Lung (tissue), 12 donors: Measurements from ENCODE around the gene DNAH1. TPM values are rescaled to one million over a fixed set of nuclear protein-coding genes. Genes with fewer than 3 reads are reported as not detected.

Experiments
- ATAC-seq: fragments of 200-7000 bp; cut with Tn5 transposase; one replicate; pipeline ENCODE4 v1.9.1; 2020; ENCODE audit warnings: moderate number of reproducible peaks; ENCODE audit not compliant: insufficient read depth, low FRiP score
- DNase-seq, 3 donors: peaks; one replicate each; pipeline ENCODE4 v3.0.0-alpha.2; 2013 to 2017
- H3K27ac ChIP-seq, 2 donors: one replicate each; pipeline ENCODE4 v1.5.1; 2013; ENCODE audit warnings: mild to moderate bottlenecking in 2 of 2, moderate library complexity in 2 of 2, control low read depth in 1 of 2, inconsistent platforms in 1 of 2, low read depth in 1 of 2, low read length in 1 of 2
- H3K27me3 ChIP-seq, 3 donors: one replicate each; pipeline ENCODE4 v1.5.1; 2013; ENCODE audit warnings: low read length in 2 of 3; ENCODE audit not compliant: control insufficient read depth in 3 of 3, insufficient read depth in 3 of 3
- H3K36me3 ChIP-seq, 4 donors: one replicate each; pipeline ENCODE4 v1.5.1; 2013; ENCODE audit warnings: low read length in 4 of 4, mild to moderate bottlenecking in 1 of 4, moderate library complexity in 1 of 4; ENCODE audit not compliant: control insufficient read depth in 4 of 4, insufficient read depth in 4 of 4
- H3K4me1 ChIP-seq, 5 donors: one replicate each; pipeline ENCODE4 v1.5.1; 2013; ENCODE audit warnings: low read length in 5 of 5, mild to moderate bottlenecking in 2 of 5, moderate library complexity in 1 of 5; ENCODE audit not compliant: control insufficient read depth in 5 of 5, insufficient read depth in 5 of 5
- H3K4me3 ChIP-seq: one replicate; pipeline ENCODE4 v1.5.1; 2013; ENCODE audit warnings: mild to moderate bottlenecking, control low read depth, moderate library complexity
- H3K9ac ChIP-seq, 2 donors: one replicate each; pipeline ENCODE4 v1.5.1; 2013; ENCODE audit warnings: low read length in 2 of 2, control low read depth in 1 of 2; ENCODE audit not compliant: insufficient read depth in 1 of 2
- H3K9me3 ChIP-seq, 4 donors: one replicate each; pipeline ENCODE4 v1.5.1; 2013; ENCODE audit warnings: low read length in 3 of 4, mild to moderate bottlenecking in 1 of 4, moderate library complexity in 1 of 4; ENCODE audit not compliant: control insufficient read depth in 4 of 4, insufficient read depth in 3 of 4
- CTCF ChIP-seq: IDR thresholded peaks from 2 replicates; pipeline ENCODE4 v1.5.1; 2012; ENCODE audit warnings: mild to moderate bottlenecking; ENCODE audit errors: control extremely low read depth, extremely low read depth
- WGBS, 2 donors: extraction: QIAGEN DNeasy Blood & Tissue Kit; methylation state at CpG; one replicate each; pipeline ENCODE4 v1.1.7; 2013; 5-methylcytosine and 5-hydroxymethylcytosine counted together
- polyA plus RNA-seq, 2 donors: library from polyadenylated mRNA; stranded (reverse); fragments of 200-250 nt; gene quantifications; one replicate each; pipeline ENCODE4 v1.2.1, GENCODE V29; 2013
- total RNA-seq, 2 donors: library from RNA; depleted of rRNA in 1 of 2; stranded (reverse); fragments of >200 nt in 1 of 2; gene quantifications; one replicate each; pipeline ENCODE4 v1.2.1, GENCODE V29; 2014 to 2021
- donor health status: control.
- donor health status: control.
- donor health status: Bipolar disorder and iron deficiency.
- donor health status: healthy.
- donor health status: DM: yes; HTN: yes; CAD: no.

Gene DNAH1
- total and polyA plus RNA-seq, 4 donors = 6.1 to 21.5 (median 11.4) TPM

DNA sequence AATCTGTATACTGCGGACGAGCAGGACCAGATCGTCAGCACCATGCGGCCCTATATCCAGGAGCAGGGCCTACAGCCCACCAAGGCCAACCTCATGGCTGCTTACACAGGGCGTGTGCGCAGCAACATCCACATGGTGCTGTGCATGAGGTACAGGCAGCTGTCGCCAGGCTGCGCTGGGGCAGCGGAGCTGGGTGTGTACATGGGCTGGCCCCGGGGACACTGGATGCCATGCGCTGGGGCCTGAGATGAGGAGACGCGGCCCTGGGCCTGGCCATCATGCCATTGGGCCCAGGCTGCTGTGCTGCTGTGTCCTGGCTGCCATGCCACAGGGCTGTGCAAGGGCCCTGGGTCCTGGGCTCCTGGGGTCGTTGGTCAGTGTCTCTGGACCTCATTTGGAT, 67.3 kb downstream of the DNAH1 start:
- H3K27ac ChIP-seq = no peak overlapping the region
- DNase-seq (no peak), ATAC-seq (no peak)
- no peak for TF ChIP-seq CTCF
- 92 to 96% methylated on average over 14 of the region's 14 CpGs for WGBS, 2 donors
- H3K9me3 ChIP-seq = no peaks in the 10 kb centered on the region
- peaks cover 0 to 3% (median 0%) of the 10 kb centered on the region in 4 donors for H3K36me3 ChIP-seq
- no peaks in the 10 kb centered on the region for H3K27me3 ChIP-seq
- H3K4me3 ChIP-seq = no peak overlapping the region
- no peak overlapping the region for H3K9ac ChIP-seq
- peaks cover 0 to 10% (median 0%) of the 10 kb centered on the region in 5 donors for H3K4me1 ChIP-seq

- H3K9ac ChIP-seq = no peak overlapping the region
Measured at GRCh38 chr3:52384019-52384761, 68.1 kb downstream of the DNAH1 start.

GRCh38 chr3:52385157-52385556, 69.0 kb downstream of the DNAH1 start:
- peaks cover 0 to 8% (median 0%) of the 10 kb centered on the region in 4 donors for H3K36me3 ChIP-seq
- no peak overlapping the region for H3K4me3 ChIP-seq
- DNase-seq (peak; percentile 16 to 38 (median 18)), ATAC-seq (no peak)
- no peaks in the 10 kb centered on the region for H3K9me3 ChIP-seq
- no peaks in the 10 kb centered on the region for H3K4me1 ChIP-seq
- 70 to 79% methylated on average over 10 of the region's 10 CpGs for WGBS, 2 donors
- no peak overlapping the region for H3K9ac ChIP-seq
- H3K27me3 ChIP-seq = no peaks in the 10 kb centered on the region
- TF ChIP-seq CTCF = no peak
- no peak overlapping the region for H3K27ac ChIP-seq

More at GRCh38 chr3:52384019-52384761, 68.1 kb downstream of the DNAH1 start:
- Histone ChIP-seq H3K4me3 (no peak overlapping the region), H3K27me3 (no peaks in the 10 kb centered on the region), H3K9me3 (no peaks in the 10 kb centered on the region), H3K27ac (no peak overlapping the region), H3K4me1 (peaks cover 0 to 10% (median 0%) of the 10 kb centered on the region in 5 donors), H3K36me3 (peaks cover 0 to 8% (median 0%) of the 10 kb centered on the region in 4 donors)
- DNase-seq = no peak
- no peak for TF ChIP-seq CTCF
- WGBS, 2 donors = 68 to 73% methylated on average over 9 of the region's 9 CpGs
- no peak for ATAC-seq
